ENCODE results near the gene C19orf44.

The C19orf44 gene

DNA sequence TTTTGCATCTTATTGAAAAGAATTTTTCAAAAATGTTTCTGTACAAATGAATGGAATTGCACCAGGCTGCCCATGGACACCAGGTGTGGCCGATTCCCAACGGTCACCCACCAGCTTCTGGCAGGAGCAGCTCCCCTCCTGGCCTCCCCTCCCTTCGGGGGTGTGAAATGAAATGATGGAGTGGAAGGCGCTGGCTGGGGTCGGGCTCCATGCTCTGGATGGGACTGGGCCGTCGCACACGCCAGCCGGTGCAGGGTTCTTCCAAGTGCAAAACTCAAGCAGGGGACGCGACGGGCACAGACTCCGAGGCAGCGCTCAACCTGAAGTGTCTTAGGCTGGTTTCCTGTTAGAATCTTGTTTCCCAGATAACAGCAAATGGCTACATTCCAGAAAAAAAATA lies 21.9 kb downstream of the C19orf44 start:
- TF ChIP-seq, protein P1, sequence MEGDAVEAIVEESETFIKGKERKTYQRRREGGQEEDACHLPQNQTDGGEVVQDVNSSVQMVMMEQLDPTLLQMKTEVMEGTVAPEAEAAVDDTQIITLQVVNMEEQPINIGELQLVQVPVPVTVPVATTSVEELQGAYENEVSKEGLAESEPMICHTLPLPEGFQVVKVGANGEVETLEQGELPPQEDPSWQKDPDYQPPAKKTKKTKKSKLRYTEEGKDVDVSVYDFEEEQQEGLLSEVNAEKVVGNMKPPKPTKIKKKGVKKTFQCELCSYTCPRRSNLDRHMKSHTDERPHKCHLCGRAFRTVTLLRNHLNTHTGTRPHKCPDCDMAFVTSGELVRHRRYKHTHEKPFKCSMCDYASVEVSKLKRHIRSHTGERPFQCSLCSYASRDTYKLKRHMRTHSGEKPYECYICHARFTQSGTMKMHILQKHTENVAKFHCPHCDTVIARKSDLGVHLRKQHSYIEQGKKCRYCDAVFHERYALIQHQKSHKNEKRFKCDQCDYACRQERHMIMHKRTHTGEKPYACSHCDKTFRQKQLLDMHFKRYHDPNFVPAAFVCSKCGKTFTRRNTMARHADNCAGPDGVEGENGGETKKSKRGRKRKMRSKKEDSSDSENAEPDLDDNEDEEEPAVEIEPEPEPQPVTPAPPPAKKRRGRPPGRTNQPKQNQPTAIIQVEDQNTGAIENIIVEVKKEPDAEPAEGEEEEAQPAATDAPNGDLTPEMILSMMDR (IDR thresholded peaks at IDR 0.05; ENCODE audit: low read depth, low read length, poor library complexity, severe bottlenecking): no peak
- no peak for TF ChIP-seq EZH2phosphoT487 (IDR thresholded peaks at IDR 0.05; ENCODE audit: borderline replicate concordance, low read length)
- no peak overlapping the region for H3K4me3 ChIP-seq (ENCODE audit: low read length)
- no peaks in the 10 kb centered on the region for H3K27me3 ChIP-seq (ENCODE audit: control insufficient read depth, low read length)
- H3K4me1 ChIP-seq (ENCODE audit: control insufficient read depth, low read length): no peaks in the 10 kb centered on the region
- 0 out of 2 replicates have a peak, but pooled peaks cover 3% of the 10 kb centered on the region for H4K20me1 ChIP-seq (ENCODE audit: control insufficient read depth, insufficient read depth, low read depth, low read length)
- H3K27ac ChIP-seq (ENCODE audit: low read depth, low read length): no peak overlapping the region
- no peaks in the 10 kb centered on the region for H3K9me3 ChIP-seq (ENCODE audit: control insufficient read depth, insufficient read depth, low read length)
- H3K79me2 ChIP-seq (ENCODE audit: control insufficient read depth, low read length): no peaks in the 10 kb centered on the region
- no peaks in the 10 kb centered on the region for H3K9me2 ChIP-seq (replicated peaks; ENCODE audit: control insufficient read depth, low read length)
- H3K36me3 ChIP-seq (ENCODE audit: control insufficient read depth, low read length): peaks cover 73% of the 10 kb centered on the region
- no peak overlapping the region for H3K4me2 ChIP-seq (ENCODE audit: low read length)
- H3F3A ChIP-seq (ENCODE audit: control insufficient read depth, insufficient read depth): peaks cover 7% of the 10 kb centered on the region; the same call in 1 of the 2 replicates

DNA sequence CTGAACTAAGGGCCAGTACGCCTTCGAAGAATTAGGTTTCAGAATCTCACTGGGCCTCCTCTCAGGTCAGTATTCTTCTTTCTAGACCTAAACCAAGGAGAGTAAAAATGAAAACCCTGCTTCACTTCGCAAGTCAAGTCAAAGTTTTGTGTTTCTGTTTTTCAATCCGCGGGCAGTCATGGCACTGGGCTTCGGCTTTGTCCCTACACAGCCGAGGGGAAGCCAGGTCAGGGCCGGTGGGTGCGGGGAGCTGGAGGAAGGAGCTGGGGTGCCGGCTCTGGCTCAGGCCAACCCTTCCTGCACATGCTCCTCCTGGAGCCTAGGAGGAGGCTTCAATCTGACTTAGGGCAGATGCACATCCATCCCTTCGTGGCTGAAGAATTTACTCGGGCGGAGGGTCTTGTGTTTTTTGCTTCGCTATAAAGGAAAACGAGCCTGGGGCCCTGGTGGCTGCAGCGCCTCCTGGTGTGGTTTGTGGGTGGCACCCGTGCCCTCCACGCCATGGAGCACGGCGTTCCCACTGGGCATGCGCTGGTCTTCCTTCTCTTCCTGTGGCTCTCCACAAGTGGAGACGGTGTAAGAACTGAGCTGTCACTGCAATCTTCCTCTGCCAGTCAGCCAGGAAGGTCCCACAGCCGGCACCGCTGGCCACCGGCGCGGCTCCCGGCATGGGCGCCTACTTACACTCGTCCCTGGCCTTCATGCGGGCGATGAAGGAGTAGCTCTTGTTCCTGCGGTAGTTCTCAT lies 22.5 kb downstream of the C19orf44 start:
- Histone ChIP-seq H3K4me1 (ENCODE audit: control insufficient read depth, low read length) (no peaks in the 10 kb centered on the region), H3K27me3 (ENCODE audit: control insufficient read depth, low read length) (no peaks in the 10 kb centered on the region), H4K20me1 (ENCODE audit: control insufficient read depth, insufficient read depth, low read depth, low read length) (0 out of 2 replicates have a peak, but pooled peaks cover 3% of the 10 kb centered on the region)

DNA sequence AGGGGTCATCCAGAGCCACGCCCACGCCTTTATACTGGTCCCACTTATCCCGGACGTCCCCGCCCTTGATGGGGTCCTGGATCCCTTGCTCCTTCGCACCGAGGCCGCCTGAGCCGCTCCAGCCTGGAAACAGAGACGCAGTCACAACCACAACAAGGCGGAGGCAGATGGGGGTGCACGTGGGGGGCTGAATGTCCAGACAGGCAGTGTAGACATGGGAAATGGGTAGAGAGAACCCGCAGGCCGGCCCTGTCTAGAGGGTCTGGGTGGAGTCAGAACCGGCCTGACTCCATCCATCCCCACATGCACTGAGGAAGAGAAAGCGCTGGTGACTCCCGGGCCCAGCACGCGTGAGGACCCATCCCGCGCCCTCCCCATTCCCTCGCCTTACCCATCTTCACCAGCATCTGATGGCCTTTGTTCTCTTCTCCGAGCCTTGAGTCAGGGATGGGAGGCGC lies 23.1 kb downstream of the C19orf44 start:
- Histone ChIP-seq H3K9me2 (replicated peaks; ENCODE audit: control insufficient read depth, low read length) (no peaks in the 10 kb centered on the region), H3K4me1 (ENCODE audit: control insufficient read depth, low read length) (no peaks in the 10 kb centered on the region), H4K20me1 (ENCODE audit: control insufficient read depth, insufficient read depth, low read depth, low read length) (0 out of 2 replicates have a peak, but pooled peaks cover 3% of the 10 kb centered on the region), H3F3A (ENCODE audit: control insufficient read depth, insufficient read depth) (peaks cover 7% of the 10 kb centered on the region; the same call in 1 of the 2 replicates), H3K27ac (ENCODE audit: low read depth, low read length) (no peak overlapping the region), H3K4me2 (ENCODE audit: low read length) (no peak overlapping the region), H3K36me3 (ENCODE audit: control insufficient read depth, low read length) (peaks cover 83% of the 10 kb centered on the region), H3K9me3 (ENCODE audit: control insufficient read depth, insufficient read depth, low read length) (no peaks in the 10 kb centered on the region), H3K79me2 (ENCODE audit: control insufficient read depth, low read length) (no peaks in the 10 kb centered on the region), H3K4me3 (ENCODE audit: low read length) (no peak overlapping the region), H3K27me3 (ENCODE audit: control insufficient read depth, low read length) (no peaks in the 10 kb centered on the region)
- TF ChIP-seq EZH2phosphoT487 (IDR thresholded peaks at IDR 0.05; ENCODE audit: borderline replicate concordance, low read length): no peak
- TF ChIP-seq, protein P1 (IDR thresholded peaks at IDR 0.05; ENCODE audit: low read depth, low read length, poor library complexity, severe bottlenecking): no peak

More for the DNA sequence above, 22.5 kb downstream of the C19orf44 start:
- H3K4me3 ChIP-seq (ENCODE audit: low read length): no peak overlapping the region
- H3K27ac ChIP-seq (ENCODE audit: low read depth, low read length): no peak overlapping the region
- no peak for TF ChIP-seq EZH2phosphoT487 (IDR thresholded peaks at IDR 0.05; ENCODE audit: borderline replicate concordance, low read length)
- TF ChIP-seq, protein P1 (IDR thresholded peaks at IDR 0.05; ENCODE audit: low read depth, low read length, poor library complexity, severe bottlenecking): peak; percentile 34
- H3K9me2 ChIP-seq (replicated peaks; ENCODE audit: control insufficient read depth, low read length): no peaks in the 10 kb centered on the region
- peaks cover 78% of the 10 kb centered on the region for H3K36me3 ChIP-seq (ENCODE audit: control insufficient read depth, low read length)
- no peak overlapping the region for H3K4me2 ChIP-seq (ENCODE audit: low read length)
- H3K79me2 ChIP-seq (ENCODE audit: control insufficient read depth, low read length): no peaks in the 10 kb centered on the region
- peaks cover 7% of the 10 kb centered on the region; the same call in 1 of the 2 replicates for H3F3A ChIP-seq (ENCODE audit: control insufficient read depth, insufficient read depth)
- H3K9me3 ChIP-seq (ENCODE audit: control insufficient read depth, insufficient read depth, low read length): no peaks in the 10 kb centered on the region

Measured in DOHH2 (cell line).